Measurements from ENCODE around the gene CCDC127. TPM values are rescaled to one million over a fixed set of nuclear protein-coding genes. Genes with fewer than 3 reads are reported as not detected.
"Not testable (repeated sequence)": the region's sequence is repeated elsewhere in the genome, so short reads cannot be mapped to it uniquely, and the experiment has no call there.

CCDC127 gene
- total RNA-seq, 1 experiment from 2014 or later: 5.4 TPM

- no peaks in the 10 kb centered on the region for H3F3A ChIP-seq (ENCODE audit: low read length, unreplicated experiment)
- H2AFZ ChIP-seq (ENCODE audit: low read length): no peak overlapping the region
- H3K27me3 ChIP-seq (ENCODE audit: low read length): no peaks in the 10 kb centered on the region
- no peaks in the 10 kb centered on the region for H4K20me1 ChIP-seq (ENCODE audit: low read length)
- H3K9ac ChIP-seq (ENCODE audit: low read length): no peak overlapping the region
- BruUV-seq (replicated peaks): no TSS peak
- H3K4me2 ChIP-seq (ENCODE audit: low read length): no peak overlapping the region
- ChIA-PET POLR2A (ENCODE audit: unreplicated experiment) (no interaction called here), CTCF (no interaction called here)
- H3K9me3 ChIP-seq (ENCODE audit: low read length): no peaks in the 10 kb centered on the region
- no peak overlapping the region for H3K4me3 ChIP-seq (ENCODE audit: low read length)
- DNase-seq (no peak), ATAC-seq (no peak)
- intact Hi-C loops (cut with micrococcal nuclease): no loop called here
- H3K4me1 ChIP-seq (ENCODE audit: insufficient read depth, low read length): no peaks in the 10 kb centered on the region
- H3K27ac ChIP-seq (ENCODE audit: low read length): no peak overlapping the region
- no peak for TF ChIP-seq EZH2phosphoT487 (IDR thresholded peaks at IDR 0.05; ENCODE audit: borderline replicate concordance, low read length)
- TF ChIP-seq CTCF (conservative IDR thresholded peaks at IDR 0.05; ENCODE audit: low read depth, low read length): no peak
- no peak for TF ChIP-seq EZH2 (IDR thresholded peaks at IDR 0.05; ENCODE audit: low read length, unreplicated experiment)
- H3K36me3 ChIP-seq (ENCODE audit: low read depth, low read length): no peaks in the 10 kb centered on the region
- no peaks in the 10 kb centered on the region for H3K79me2 ChIP-seq (ENCODE audit: low read length)
- H3K9me2 ChIP-seq (replicated peaks; ENCODE audit: low read length): no peaks in the 10 kb centered on the region
Observed at GRCh38 chr5:198516-199196, 19.3 kb downstream of the CCDC127 start.

- DNase-seq (no peak), ATAC-seq (no peak)
- Histone ChIP-seq H3K27me3 (ENCODE audit: low read length) (no peaks in the 10 kb centered on the region), H3K79me2 (ENCODE audit: low read length) (no peaks in the 10 kb centered on the region), H3F3A (ENCODE audit: low read length, unreplicated experiment) (no peaks in the 10 kb centered on the region), H3K4me2 (ENCODE audit: low read length) (no peak overlapping the region), H4K20me1 (ENCODE audit: low read length) (no peaks in the 10 kb centered on the region), H3K36me3 (ENCODE audit: low read depth, low read length) (no peaks in the 10 kb centered on the region), H3K4me3 (ENCODE audit: low read length) (no peak overlapping the region), H3K9ac (ENCODE audit: low read length) (no peak overlapping the region), H3K9me2 (replicated peaks; ENCODE audit: low read length) (no peaks in the 10 kb centered on the region), H3K27ac (ENCODE audit: low read length) (no peak overlapping the region), H2AFZ (ENCODE audit: low read length) (no peak overlapping the region), H3K9me3 (ENCODE audit: low read length) (no peaks in the 10 kb centered on the region), H3K4me1 (ENCODE audit: insufficient read depth, low read length) (no peaks in the 10 kb centered on the region)
- POLR2A ChIA-PET (ENCODE audit: unreplicated experiment): no interaction called here
- intact Hi-C loops (cut with micrococcal nuclease): no loop called here
- BruUV-seq (replicated peaks): no TSS peak
- no peak for TF ChIP-seq EZH2phosphoT487 (IDR thresholded peaks at IDR 0.05; ENCODE audit: borderline replicate concordance, low read length)
- TF ChIP-seq EZH2 (IDR thresholded peaks at IDR 0.05; ENCODE audit: low read length, unreplicated experiment): no peak
- TF ChIP-seq CTCF (conservative IDR thresholded peaks at IDR 0.05; ENCODE audit: low read depth, low read length): no peak
- CTCF ChIA-PET: no interaction called here
Observed at GRCh38 chr5:197892-198489, 20.0 kb downstream of the CCDC127 start.

- H3K4me3 ChIP-seq (ENCODE audit: low read length); H3K9me2 ChIP-seq (replicated peaks; ENCODE audit: low read length); H3K79me2 ChIP-seq (ENCODE audit: low read length); H4K20me1 ChIP-seq (ENCODE audit: low read length); BruUV-seq (replicated peaks); H3K9ac ChIP-seq (ENCODE audit: low read length); intact Hi-C loops (cut with micrococcal nuclease); H3F3A ChIP-seq (ENCODE audit: low read length, unreplicated experiment); H2AFZ ChIP-seq (ENCODE audit: low read length); CTCF ChIA-PET; ATAC-seq; H3K4me2 ChIP-seq (ENCODE audit: low read length); H3K27ac ChIP-seq (ENCODE audit: low read length); H3K9me3 ChIP-seq (ENCODE audit: low read length); DNase-seq; H3K4me1 ChIP-seq (ENCODE audit: insufficient read depth, low read length); POLR2A ChIA-PET (ENCODE audit: unreplicated experiment); H3K27me3 ChIP-seq (ENCODE audit: low read length); H3K36me3 ChIP-seq (ENCODE audit: low read depth, low read length): not testable (repeated sequence)
Observed at GRCh38 chr5:197031-197430, 20.9 kb downstream of the CCDC127 start.
